HG02763 (cell line): ENCODE measurements around the gene BZW2.
"Not testable (repeated sequence)": the region's sequence is repeated elsewhere in the genome, so short reads cannot be mapped to it uniquely, and the experiment has no call there.

Experiments used
- ATAC-seq: cut with Tn5 transposase; IDR thresholded peaks from one replicate; pipeline ENCODE4 v1.9.1; 2021; ENCODE audit warnings: mild to moderate bottlenecking, moderate library complexity; ENCODE audit not compliant: unreplicated experiment

The BZW2 gene

DNA sequence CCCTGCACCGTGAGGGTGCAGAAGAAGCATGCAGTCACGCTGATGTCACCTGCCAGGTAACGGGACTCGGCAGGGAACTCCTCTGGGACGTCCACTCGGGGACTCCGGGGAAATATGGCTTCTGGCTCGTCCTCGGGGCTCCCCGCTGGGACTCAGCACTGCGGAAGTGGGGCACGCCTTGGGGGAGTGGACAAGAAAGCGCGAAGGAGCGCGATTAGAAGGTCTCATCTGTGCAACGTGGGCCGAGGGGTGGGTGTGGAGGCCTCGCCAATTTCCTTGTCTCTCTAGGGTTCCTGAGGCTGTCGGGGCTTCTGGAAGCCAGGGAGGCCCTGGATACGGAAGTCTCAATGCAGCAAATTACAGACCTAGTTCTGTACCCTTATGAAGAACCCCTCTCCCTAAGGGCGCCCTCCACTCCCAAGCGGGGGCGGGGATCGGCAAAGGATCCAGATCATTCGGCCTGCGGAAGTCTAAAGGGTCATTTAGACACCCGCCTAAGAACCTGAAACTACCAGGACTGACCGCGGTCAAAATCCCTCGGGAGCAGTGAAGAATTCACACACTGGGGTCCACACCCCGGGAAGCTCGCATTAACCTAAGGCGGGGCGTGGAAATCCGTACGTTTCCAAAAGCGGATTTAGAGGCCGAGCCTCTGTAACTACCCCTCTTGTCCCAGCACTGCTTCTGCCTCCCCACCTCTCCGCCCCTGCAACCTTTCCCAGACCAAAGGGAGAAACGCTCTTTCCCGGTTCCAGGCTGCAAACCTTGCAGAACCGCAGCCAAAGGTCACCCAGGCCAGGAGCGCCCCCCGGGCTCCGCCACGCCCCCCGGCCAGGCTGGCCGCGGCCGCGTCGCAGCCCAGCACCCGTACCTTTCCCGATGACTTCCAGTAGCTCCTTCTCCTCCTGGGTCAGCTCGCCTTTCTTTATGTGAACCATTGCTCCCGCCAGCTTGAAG, 1.1 kb upstream of the BZW2 start:
- peak; percentile 3 for ATAC-seq

DNA sequence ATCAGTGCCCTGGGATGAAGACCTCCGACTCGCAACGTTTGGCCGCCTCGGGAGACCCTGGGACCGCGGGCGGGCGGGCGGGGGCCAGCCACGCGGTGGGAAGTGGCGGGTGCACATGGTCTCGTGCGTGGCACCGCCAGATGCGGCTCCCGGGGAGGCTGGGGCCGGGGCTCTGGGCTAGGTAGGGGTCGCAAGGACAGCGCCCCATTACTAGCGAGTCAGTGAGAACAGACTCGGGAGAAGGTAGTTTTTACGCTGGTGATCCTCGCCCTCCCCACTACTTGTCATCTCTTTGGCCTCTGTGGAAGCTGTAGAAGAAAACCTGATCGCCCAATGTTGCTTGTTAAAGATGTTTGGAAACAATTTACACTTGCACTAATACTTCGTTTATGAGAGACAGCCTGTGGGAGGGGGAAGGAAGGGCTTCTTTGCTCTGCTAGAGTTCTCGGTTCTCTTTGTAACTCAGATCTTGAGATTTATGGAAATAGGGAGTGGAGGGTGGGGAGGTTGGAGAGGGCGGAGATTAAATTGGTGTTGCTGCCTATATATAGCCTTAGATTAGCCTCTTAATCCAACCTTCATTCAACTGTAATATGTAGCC, 591 bp downstream of the BZW2 start:
- no peak for ATAC-seq

GRCh38 chr7:16647435-16647960, 1.5 kb downstream of the BZW2 start:
- ATAC-seq, result no peak

DNA sequence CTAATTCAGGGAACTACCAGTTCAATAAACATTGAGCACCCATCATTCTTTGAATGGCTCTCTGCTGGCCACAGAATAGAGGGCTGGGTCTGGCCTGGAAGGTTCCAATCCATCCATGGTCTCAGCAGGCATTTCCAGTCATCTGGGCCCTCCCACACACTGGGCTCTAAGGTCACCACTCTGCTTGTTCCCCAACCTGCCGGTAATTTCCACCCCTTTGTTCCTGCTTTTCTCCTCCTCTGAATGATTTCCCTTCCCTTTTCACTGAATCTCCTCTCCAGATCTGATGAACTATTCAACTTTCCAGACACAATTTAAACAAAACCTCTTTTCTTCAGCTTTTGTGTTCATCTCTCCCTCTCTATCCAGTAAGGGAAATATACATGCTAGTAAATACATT, 2.6 kb downstream of the BZW2 start:
- no peak for ATAC-seq

GRCh38 chr7:16649196-16649595, 3.2 kb downstream of the BZW2 start:
- ATAC-seq, result no peak

DNA sequence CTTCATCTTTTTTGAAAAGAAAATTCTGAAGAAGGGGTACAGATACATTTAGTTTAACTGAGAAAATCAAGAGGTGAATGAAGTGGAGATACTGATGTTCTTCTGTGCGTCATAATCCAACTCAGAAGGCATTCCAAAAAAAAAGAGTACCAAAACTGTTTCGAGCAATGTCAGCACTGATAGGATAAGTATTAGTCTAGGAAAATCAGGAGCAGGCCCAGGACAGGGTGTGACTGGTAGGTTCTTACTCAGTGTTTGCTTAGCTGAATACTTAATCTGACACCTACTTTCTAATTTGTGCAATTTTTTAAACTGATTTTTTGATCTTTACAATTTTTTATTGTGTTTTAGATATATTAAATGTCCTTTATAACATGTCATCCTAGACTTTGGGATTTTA, 4.3 kb downstream of the BZW2 start:
- no peak for ATAC-seq

DNA sequence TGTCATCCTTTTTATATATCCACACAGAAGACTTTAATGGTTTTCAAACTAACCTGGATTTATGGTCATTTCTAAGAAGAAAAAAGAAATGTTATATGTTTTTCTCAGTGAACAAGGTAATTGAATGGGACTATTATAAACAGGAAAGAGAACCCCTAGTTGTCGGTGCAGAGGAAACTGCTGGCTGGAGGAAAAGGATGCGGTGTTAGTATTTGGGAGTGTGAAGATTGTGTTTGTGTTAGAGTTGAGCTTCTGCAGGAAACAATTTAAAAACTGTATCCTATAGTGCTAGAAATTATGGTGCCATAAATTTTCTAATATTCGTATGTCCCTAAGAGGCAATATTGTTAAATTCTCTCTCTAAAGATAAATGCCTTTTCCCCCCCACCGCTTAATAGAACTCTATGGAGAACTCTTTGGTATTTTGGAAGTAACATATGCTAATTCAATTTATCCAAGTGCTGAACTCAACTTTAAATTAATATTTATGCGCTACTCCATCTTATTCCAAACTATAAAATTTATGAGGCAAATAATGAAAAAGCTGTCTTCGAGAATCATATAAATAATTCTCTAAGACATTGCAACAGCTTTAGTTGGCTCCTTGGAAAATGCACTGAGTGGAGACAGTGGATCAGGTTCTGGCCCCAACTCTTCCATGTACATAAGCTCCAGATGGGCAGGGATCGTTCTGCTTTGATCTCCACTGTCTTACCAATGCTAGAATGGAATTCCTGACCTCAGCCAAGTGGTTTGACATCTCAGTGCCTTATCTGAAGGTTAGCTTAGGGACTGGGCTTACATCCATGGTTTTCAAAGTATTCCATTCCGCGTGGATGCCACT, 5.6 kb downstream of the BZW2 start:
- ATAC-seq, result no peak

- ATAC-seq, result no peak
These were observed 6.2 kb downstream of the BZW2 start for GRCh38 chr7:16652240-16652583.

- ATAC-seq, result no peak
These were observed 6.9 kb downstream of the BZW2 start for GRCh38 chr7:16652888-16653287.

DNA sequence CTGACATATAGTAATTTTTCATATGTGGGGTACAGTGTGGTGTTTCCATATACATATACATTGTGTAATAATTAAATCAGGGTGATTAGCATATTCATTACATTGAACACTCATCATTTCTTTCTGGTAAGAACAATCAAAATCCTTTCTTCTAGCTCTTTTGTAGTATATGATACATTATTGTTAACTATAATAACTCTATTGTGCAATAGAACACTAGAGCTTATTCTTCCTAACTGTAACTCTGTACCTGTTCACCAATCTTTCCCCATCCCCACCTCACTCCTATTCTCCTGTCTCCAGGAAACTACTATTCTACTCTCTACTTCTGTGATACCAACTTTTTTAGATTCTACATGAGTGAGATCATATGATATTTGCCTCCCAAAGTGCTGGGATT, 9.4 kb downstream of the BZW2 start:
- no peak for ATAC-seq

GRCh38 chr7:16656141-16656540, 10.2 kb downstream of the BZW2 start:
- no peak for ATAC-seq

GRCh38 chr7:16657656-16658279, 11.8 kb downstream of the BZW2 start:
- no peak for ATAC-seq

DNA sequence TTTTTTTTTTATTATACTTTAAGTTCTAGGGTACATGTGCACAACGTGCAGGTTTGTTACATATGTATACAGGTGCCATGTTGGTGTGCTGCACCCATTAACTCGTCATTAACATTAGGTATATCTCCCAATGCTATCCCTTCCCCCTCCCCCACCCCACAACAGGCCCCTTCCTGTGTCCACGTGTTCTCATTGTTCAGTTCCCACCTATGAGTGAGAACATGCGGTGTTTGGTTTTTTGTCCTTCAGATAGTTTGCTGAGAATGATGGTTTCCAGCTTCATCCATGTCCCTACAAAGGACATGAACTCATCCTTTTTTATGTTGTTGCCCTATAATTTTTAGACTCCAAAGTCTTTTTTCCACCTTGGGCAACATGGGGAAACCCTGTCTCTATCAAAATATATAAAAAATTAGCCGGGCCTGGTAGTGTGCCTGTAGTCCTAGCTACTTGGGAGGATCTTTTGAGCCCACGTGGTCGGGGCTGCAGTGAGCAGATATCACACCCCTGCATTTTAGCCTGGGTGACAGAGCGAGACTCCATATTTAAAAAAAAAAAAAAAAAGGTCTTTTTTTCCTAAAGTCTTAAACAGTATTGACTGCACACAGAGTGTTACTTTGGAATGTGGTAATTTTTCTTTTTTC, 14.0 kb downstream of the BZW2 start:
- ATAC-seq, result not testable (repeated sequence)

GRCh38 chr7:16660702-16661464, 14.9 kb downstream of the BZW2 start:
- ATAC-seq, result no peak

GRCh38 chr7:16661924-16662323, 15.9 kb downstream of the BZW2 start:
- no peak for ATAC-seq

- no peak for ATAC-seq
These were observed 21.4 kb downstream of the BZW2 start for GRCh38 chr7:16667355-16667754.

DNA sequence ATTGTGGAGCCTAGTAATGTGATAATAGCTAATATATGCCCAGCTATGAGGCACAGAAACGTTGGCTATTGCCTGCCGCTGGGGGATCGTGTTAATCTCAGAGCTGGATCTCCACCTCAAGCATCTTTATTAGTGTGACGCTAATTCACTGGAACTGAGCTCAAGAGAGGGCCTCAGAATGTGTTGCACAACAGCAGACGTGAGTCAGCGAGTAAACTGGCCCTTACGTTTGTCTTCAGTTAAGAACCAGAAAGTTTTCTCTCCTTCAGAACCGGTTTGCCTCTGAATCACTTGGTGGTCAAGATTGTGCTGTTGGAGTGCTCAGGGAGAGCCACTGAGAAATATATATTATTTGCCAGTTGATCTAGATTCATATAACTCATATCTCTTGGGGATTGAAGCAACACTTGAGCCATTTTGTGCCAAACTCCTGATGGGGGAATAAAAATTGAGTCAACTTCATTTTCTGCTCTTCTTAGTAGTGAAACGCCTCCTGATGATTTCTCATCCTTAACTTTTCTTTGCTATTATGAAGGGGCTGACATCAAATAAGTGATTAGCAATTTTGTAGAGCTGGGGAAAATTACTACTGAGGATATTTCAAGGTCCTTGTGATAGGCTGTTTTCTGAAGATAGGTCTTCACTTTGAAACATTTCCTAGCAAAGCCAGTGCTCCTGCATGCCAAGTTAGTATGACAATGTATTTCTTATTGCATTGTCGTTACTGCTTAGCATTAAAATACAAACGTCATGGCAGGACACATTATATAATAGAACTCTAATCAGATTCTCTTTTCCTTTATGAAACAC, 22.3 kb downstream of the BZW2 start:
- no peak for ATAC-seq

DNA sequence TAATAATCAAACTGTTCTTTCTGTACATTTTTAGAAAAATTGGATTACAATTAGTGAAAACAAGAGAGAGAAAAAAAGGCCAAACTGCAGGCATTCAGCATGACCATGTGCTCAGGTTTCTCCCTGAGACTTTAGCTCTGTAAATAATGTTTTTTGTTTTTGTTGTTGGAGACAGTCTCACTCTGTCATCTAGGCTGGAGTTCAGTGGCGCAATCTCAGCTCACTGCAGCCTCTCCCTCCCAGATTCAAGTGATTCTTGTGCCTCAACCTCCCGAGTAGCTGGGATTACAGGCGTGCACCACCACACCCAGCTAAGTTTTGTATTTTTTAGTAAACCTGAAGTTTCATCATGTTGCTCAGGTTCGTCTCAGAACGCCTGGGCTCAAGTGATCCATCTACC, 23.0 kb downstream of the BZW2 start:
- no peak for ATAC-seq

DNA sequence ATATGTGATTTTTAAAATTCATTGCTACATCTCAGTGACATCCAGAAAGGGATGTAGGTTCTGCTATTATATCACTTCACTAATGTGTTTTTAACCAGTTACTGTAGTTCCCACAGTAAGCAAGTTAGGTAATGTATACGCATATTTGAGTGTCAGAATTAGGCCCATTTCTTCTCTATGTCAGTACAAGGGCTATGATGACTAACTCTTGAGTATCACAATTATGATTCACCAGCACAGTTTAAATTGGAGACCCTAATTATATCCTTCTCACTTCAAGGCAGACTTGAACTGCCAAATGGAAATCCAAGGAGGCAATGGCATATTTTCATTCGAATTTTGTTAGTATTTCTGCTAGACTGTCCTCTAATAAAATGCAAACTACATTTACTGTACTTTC, 23.6 kb downstream of the BZW2 start:
- ATAC-seq, result no peak
